ENCODE measurements around the gene LRCH4.
"Not testable (repeated sequence)": the region's sequence is repeated elsewhere in the genome, so short reads cannot be mapped to it uniquely, and the experiment has no call there.

DNA sequence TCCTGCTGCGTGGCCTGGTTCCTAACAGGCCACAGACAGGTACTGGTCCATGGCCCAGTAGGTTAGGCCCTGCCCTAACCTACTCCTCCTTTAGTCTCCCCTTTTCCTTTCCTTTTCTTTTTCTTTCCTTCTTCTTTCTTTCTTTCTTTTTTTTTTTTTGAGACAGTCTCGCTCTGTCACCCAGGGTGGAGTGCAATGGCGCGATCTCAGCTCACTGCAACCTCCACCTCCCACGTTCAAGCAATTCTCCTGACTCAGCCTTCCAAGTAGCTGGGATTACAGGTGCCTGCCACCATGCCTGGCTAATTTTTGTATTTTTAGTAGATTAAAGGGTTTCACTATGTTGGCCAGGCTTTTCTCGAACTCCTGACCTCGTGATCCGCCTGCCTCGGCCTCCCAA lies 49.9 kb downstream of the LRCH4 start:
- TF ChIP-seq, protein P1, sequence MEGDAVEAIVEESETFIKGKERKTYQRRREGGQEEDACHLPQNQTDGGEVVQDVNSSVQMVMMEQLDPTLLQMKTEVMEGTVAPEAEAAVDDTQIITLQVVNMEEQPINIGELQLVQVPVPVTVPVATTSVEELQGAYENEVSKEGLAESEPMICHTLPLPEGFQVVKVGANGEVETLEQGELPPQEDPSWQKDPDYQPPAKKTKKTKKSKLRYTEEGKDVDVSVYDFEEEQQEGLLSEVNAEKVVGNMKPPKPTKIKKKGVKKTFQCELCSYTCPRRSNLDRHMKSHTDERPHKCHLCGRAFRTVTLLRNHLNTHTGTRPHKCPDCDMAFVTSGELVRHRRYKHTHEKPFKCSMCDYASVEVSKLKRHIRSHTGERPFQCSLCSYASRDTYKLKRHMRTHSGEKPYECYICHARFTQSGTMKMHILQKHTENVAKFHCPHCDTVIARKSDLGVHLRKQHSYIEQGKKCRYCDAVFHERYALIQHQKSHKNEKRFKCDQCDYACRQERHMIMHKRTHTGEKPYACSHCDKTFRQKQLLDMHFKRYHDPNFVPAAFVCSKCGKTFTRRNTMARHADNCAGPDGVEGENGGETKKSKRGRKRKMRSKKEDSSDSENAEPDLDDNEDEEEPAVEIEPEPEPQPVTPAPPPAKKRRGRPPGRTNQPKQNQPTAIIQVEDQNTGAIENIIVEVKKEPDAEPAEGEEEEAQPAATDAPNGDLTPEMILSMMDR (IDR thresholded peaks at IDR 0.05; ENCODE audit: low read depth, low read length, poor library complexity, severe bottlenecking): not testable (repeated sequence)
- not testable (repeated sequence) for TF ChIP-seq EZH2phosphoT487 (IDR thresholded peaks at IDR 0.05; ENCODE audit: borderline replicate concordance, low read length)
